ENCODE measurements around the gene ITGB1BP1. TPM values are rescaled to one million over a fixed set of nuclear protein-coding genes. Genes with fewer than 3 reads are reported as not detected.
A peak's percentile ranks its signal among the peaks of the same experiment; 100 is the strongest.

ITGB1BP1 gene
- total RNA-seq, 1 donor from 2014 or later, result 98.0 TPM

DNA sequence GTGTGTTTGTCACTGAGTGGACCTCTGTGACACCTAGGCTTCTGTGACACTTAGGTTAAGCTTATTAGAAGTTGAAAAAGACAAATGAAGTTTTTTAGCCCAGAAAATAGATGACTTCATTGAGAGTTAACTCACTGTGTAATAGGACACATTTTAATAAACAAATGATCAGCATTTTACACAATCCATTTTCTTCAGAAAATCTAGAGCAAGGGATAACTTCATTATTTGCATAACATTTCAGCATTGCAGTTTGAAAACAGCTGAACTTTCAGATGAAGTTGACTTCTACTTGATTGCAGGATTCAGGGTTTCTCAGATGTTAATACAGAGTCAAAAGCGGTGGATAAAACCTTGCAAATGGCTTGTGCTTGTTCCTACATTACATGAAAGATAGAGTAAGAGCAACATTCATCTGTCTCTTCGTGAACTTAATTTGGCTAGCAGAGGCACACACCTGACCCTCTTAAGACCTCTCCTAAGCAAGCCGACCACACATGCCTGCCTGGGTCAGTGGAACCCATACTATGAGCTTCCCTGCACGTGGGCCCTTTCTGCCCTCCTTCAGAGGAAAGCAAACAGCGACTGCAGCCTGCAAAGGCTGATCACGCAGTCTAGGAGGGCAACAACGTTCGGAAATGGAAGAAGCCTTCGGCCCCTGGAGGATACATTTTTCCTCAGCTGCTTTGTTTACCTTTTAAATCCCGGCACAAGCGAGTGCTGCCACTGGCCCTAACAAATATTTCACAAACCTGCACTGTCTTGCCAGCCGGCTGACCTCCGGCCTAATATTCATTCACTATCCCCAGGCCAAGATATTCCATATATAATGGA lies 16.6 kb downstream of the ITGB1BP1 start:
- DNase-seq (ENCODE audit: extremely low spot score, unreplicated experiment), result no peak
- peak overlapping the region; percentile 31 for H3K27ac Mint-ChIP-seq (ENCODE audit: unreplicated experiment)
- no peak overlapping the region for H3K4me3 Mint-ChIP-seq (ENCODE audit: unreplicated experiment)
- H3K36me3 Mint-ChIP-seq (ENCODE audit: unreplicated experiment), result peaks cover 52% of the 10 kb centered on the region
- TF ChIP-seq, protein P1, sequence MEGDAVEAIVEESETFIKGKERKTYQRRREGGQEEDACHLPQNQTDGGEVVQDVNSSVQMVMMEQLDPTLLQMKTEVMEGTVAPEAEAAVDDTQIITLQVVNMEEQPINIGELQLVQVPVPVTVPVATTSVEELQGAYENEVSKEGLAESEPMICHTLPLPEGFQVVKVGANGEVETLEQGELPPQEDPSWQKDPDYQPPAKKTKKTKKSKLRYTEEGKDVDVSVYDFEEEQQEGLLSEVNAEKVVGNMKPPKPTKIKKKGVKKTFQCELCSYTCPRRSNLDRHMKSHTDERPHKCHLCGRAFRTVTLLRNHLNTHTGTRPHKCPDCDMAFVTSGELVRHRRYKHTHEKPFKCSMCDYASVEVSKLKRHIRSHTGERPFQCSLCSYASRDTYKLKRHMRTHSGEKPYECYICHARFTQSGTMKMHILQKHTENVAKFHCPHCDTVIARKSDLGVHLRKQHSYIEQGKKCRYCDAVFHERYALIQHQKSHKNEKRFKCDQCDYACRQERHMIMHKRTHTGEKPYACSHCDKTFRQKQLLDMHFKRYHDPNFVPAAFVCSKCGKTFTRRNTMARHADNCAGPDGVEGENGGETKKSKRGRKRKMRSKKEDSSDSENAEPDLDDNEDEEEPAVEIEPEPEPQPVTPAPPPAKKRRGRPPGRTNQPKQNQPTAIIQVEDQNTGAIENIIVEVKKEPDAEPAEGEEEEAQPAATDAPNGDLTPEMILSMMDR (IDR thresholded peaks at IDR 0.05), result no peak
- H3K4me1 Mint-ChIP-seq (ENCODE audit: unreplicated experiment), result peaks cover 23% of the 10 kb centered on the region
- no peaks in the 10 kb centered on the region for H3K27me3 Mint-ChIP-seq (ENCODE audit: unreplicated experiment)
- H3K9me3 Mint-ChIP-seq (ENCODE audit: unreplicated experiment), result no peaks in the 10 kb centered on the region

DNA sequence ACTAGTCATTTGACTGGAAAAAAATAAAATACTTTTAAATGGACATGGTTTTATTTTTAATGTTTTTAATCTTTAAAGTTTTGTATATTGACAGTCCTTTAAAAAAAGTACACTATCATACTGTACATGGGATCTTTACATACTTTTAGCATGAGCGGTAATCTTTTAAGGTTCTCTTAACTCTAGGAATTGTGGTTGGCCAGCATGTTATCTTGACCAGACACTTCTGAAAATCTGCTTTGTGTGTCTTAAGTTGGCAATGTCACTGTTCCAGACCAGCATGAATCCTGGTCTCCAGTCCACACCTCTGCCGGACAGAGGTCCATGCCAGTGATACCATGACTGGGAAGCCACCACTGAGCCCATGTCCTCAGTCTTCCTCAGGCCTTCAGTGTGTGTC lies 17.7 kb downstream of the ITGB1BP1 start:
- Mint-ChIP-seq H3K4me3 (ENCODE audit: unreplicated experiment) (no peak overlapping the region), H3K36me3 (ENCODE audit: unreplicated experiment) (peaks cover 52% of the 10 kb centered on the region), H3K4me1 (ENCODE audit: unreplicated experiment) (peaks cover 23% of the 10 kb centered on the region), H3K27me3 (ENCODE audit: unreplicated experiment) (no peaks in the 10 kb centered on the region), H3K9me3 (ENCODE audit: unreplicated experiment) (no peaks in the 10 kb centered on the region), H3K27ac (ENCODE audit: unreplicated experiment) (no peak overlapping the region)
- no peak for DNase-seq (ENCODE audit: extremely low spot score, unreplicated experiment)
- TF ChIP-seq, protein P1 (IDR thresholded peaks at IDR 0.05), result no peak

DNA sequence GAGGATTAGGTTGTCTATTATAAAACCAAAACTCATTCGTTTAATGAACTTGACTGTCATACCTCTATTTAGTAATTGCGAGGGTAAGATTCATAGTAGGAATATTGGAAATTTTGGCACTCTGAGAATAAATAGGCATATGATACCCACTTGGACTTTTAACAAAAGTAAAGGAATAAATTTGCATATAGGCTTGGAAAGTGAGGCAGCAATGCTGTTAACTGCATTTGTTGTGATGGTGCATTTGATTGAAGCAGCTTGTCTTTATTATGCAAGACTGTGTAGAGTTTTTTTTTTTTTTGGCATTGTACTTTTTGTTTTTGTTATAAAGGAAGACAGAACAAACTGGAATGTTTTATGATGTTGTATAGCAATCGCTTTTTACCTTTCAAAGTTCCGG lies 18.9 kb downstream of the ITGB1BP1 start:
- Mint-ChIP-seq H3K27me3 (ENCODE audit: unreplicated experiment) (no peaks in the 10 kb centered on the region), H3K27ac (ENCODE audit: unreplicated experiment) (no peak overlapping the region), H3K36me3 (ENCODE audit: unreplicated experiment) (peaks cover 52% of the 10 kb centered on the region), H3K4me1 (ENCODE audit: unreplicated experiment) (peaks cover 23% of the 10 kb centered on the region), H3K9me3 (ENCODE audit: unreplicated experiment) (no peaks in the 10 kb centered on the region), H3K4me3 (ENCODE audit: unreplicated experiment) (no peak overlapping the region)
- TF ChIP-seq, protein P1 (IDR thresholded peaks at IDR 0.05), result no peak
- DNase-seq (ENCODE audit: extremely low spot score, unreplicated experiment), result no peak

DNA sequence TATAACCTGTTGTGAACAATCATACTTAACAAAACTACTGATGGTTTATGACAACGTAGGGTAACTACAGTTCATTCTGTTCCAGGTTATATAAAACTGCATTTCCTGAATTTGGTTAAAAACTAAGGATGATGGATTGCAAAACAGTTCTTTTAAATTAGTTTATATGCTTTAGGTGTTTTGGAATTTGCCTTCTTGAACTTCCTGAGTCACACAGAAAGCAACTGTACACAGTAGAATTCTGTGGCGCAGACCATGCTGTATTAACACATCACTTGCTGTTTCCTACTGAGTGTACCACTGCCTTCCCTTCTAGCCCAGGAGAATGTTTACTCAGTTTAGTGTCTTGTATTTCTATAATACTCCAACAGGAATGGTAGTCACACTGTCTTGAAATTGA lies 19.4 kb downstream of the ITGB1BP1 start:
- Mint-ChIP-seq H3K4me1 (ENCODE audit: unreplicated experiment) (peaks cover 23% of the 10 kb centered on the region), H3K4me3 (ENCODE audit: unreplicated experiment) (no peak overlapping the region), H3K27me3 (ENCODE audit: unreplicated experiment) (no peaks in the 10 kb centered on the region), H3K9me3 (ENCODE audit: unreplicated experiment) (no peaks in the 10 kb centered on the region), H3K36me3 (ENCODE audit: unreplicated experiment) (peaks cover 52% of the 10 kb centered on the region), H3K27ac (ENCODE audit: unreplicated experiment) (no peak overlapping the region)
- TF ChIP-seq, protein P1 (IDR thresholded peaks at IDR 0.05), result no peak
- no peak for DNase-seq (ENCODE audit: extremely low spot score, unreplicated experiment)

DNA sequence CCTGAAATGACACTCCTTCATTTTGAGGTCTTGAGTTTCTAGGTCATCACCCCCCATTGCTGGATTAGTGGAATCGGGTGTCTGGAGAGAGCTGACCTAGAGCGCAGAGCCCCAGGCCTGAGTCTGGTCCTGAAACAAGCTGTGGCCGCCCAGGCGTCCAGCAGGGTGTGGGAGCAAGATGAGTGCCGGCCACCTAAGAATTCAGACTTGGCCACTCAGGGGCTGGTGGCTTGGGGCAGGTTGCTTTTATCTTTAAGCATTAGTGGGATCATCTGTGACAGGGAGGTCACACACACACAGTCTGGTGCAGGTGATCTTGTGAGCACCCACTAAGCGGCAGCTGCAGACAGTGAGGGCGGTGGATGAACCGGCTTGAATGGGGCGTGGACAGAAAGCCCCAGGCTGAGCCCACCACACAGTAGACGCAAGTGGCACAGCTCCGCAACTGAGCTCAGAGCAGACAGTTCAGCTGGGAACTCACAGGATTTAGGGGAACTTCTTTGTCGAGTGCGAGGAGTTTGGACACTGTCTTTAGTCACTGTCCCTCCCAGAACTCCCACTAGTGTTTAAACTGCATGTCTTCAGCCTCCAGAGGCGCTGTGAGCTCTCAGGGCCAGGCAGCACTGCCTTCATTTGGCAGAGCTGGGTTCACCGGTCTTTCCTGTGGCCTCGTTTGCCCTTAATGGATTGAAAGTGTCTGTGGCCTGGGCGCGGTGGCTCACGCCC lies 21.5 kb downstream of the ITGB1BP1 start:
- TF ChIP-seq, protein P1 (IDR thresholded peaks at IDR 0.05), result no peak
- Mint-ChIP-seq H3K4me1 (ENCODE audit: unreplicated experiment) (peaks cover 8% of the 10 kb centered on the region), H3K36me3 (ENCODE audit: unreplicated experiment) (peaks cover 45% of the 10 kb centered on the region), H3K27ac (ENCODE audit: unreplicated experiment) (no peak overlapping the region), H3K9me3 (ENCODE audit: unreplicated experiment) (no peaks in the 10 kb centered on the region), H3K4me3 (ENCODE audit: unreplicated experiment) (no peak overlapping the region), H3K27me3 (ENCODE audit: unreplicated experiment) (no peaks in the 10 kb centered on the region)
- no peak for DNase-seq (ENCODE audit: extremely low spot score, unreplicated experiment)

All from osteocyte (in vitro differentiated cells).